Psoas muscle (tissue), 8 donors: ENCODE data around the gene HSD11B2. TPM values are rescaled to one million over a fixed set of nuclear protein-coding genes. Genes with fewer than 3 reads are reported as not detected.

ENCODE experiments used
- ATAC-seq, 4 donors: fragments of 200-7000 bp; cut with Tn5 transposase; one replicate each; pipeline ENCODE4 v1.9.1; 2020; ENCODE audit warnings: moderate library complexity in 3 of 4, mild to moderate bottlenecking in 2 of 4
- DNase-seq, 2 donors: peaks; one replicate each; pipeline ENCODE4 v3.0.0-alpha.2; 2020
- H3K27ac ChIP-seq: fragments of 200-600 bp; one replicate; pipeline ENCODE4 v1.8.0; 2022
- H3K27me3 ChIP-seq, 3 donors: fragments of 200-600 bp in 1 of 3; one replicate each; pipeline versions ENCODE4 v1.6.1 to v1.8.0; 2013 to 2022; ENCODE audit warnings: low read length in 2 of 3, mild to moderate bottlenecking in 2 of 3, moderate library complexity in 1 of 3; ENCODE audit not compliant: insufficient read depth in 3 of 3
- H3K36me3 ChIP-seq, 2 donors: fragments of 200-600 bp in 1 of 2; one replicate each; pipeline versions ENCODE4 v1.6.1 to v1.8.0; 2013 to 2022; ENCODE audit warnings: low read depth in 1 of 2, mild to moderate bottlenecking in 1 of 2, moderate library complexity in 1 of 2; ENCODE audit not compliant: insufficient read depth in 1 of 2
- H3K4me1 ChIP-seq: fragments of 200-600 bp; one replicate; pipeline ENCODE4 v1.8.0; 2022
- H3K4me3 ChIP-seq: fragments of 200-600 bp; one replicate; pipeline ENCODE4 v1.8.0; 2022; ENCODE audit warnings: mild to moderate bottlenecking
- H3K9me3 ChIP-seq: fragments of 200-600 bp; one replicate; pipeline ENCODE4 v1.8.0; 2022
- WGBS, 3 donors: extraction: QIAGEN DNeasy Blood & Tissue Kit; methylation state at CpG; one replicate each; pipeline versions ENCODE4 v1.1.6 to v1.1.7; 2013; 5-methylcytosine and 5-hydroxymethylcytosine counted together
- intact Hi-C, 2 donors: fragments of 100-400 bp; cut with DNase I; formaldehyde crosslinking; loops; one replicate each; pipeline versions ENCODE4 v1.11.0 to v1.14.2; 2022
- polyA plus RNA-seq, 3 donors: library from polyadenylated mRNA; stranded (reverse); fragments of 200-250 nt; gene quantifications; one replicate each; pipeline ENCODE4 v1.2.3, GENCODE V29; 2013
- total RNA-seq, 4 donors: library from RNA; stranded (reverse); fragmentation: NEBNext Ultra II Directional in 2 of 4; extraction: Animal tissue kit (Norgen Biotek cat#: 25700) in 2 of 4; gene quantifications; one replicate each; pipeline versions ENCODE4 v1.2.1 to v1.2.4, GENCODE V29; 2021 to 2023
- TF ChIP-seq, protein P1 (sequence below): fragments of 200-600 bp; IDR thresholded peaks from one replicate; pipeline ENCODE4 v1.8.0; 2022; ENCODE audit warnings: antibody characterized with exemption
- donor health status: healthy with polysubstance abuse.
- donor health status: DM: no; HTN: no; CAD: no; lungs with moderate emphysema.
- donor health status: Bipolar disorder and iron deficiency.
- donor health status: healthy.
- donor health status: DM: yes; HTN: yes; CAD: no.
- donor health status: DM: no; HTN: no; CAD: no.
- donor health status: DM: no; HTN: no; CAD: no.
- donor health status: DM: yes; HTN: yes; CAD: no.

Gene HSD11B2
- total and polyA plus RNA-seq, 7 donors = 0.11 to 0.71 (median 0.27) TPM

DNA sequence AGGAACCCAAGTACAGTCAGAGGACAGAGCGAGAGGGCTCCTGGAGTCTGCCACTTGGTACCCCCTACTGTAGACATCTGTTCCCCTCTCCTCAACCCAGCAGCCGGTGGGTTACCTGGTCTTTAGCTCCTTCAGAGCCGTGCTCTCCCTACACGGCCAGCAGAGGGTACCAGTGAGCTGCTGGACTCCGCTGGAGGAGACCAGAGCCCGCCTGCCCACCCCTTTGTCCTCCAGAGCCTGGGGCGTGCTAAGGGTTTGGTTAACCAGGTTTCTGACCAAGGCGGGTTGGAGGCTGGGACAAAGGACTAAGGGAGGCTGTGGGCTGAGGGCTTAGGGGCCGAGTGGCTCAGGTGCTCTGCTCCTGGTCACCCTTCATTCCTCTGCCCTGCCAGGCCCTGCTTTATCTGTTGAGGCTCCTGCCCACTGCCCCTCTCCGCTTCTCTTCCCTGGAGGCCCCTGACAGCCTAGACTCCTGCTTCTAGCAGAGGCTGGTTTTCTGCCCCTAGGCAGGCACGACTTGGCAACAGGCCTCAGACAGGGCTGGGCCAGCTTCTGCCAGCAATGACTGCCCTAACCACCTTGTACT lies 2.7 kb upstream of the HSD11B2 start:
- WGBS, 3 donors = 26 to 34% (median 31%) methylated on average over 11 of the region's 11 CpGs
- intact Hi-C loops = loop anchor here (2.0 to 5.0 kb wide), 3 partner anchors 37 to 89 kb away; no protein-coding TSS in a partner anchor

DNA sequence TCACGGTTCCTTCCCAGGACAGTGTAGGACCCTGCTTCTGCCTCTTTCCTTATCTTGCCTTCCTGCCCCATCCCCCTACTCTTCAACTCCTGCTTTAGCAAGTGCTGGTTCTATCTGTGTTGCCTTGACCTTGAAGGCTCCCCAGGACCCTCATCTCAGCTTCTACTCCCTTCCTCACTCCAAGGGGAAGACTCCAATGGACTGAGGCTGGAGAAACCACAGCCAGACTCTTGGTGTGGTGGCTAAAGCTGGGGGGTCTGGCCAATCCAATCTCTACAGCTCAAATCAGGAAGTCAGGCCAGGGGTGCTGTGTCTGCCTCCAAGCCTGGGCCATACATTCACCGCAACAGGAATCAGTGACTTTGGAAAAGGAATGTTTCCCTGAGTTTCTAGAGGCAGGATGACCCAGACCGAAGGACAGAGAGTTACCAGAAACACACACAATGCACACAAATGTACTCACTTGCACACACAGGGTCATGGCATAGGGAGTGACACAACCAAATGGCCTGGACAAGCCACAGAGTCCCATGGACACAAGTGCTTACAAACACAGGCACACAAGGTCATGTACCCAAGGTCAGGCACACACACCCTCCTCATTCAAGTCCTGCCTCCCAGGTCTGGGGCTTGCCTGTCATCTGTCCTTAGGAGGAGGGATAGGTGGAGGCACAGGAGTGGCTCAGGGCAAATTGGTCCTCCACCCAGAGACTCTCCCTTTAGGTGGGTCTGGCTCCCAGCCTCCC lies 1.7 kb upstream of the HSD11B2 start:
- WGBS, 3 donors = 81 to 98% (median 97%) methylated on average over 3 of the region's 3 CpGs
- no peak overlapping the region for H3K4me3 ChIP-seq
- no peak overlapping the region for H3K27ac ChIP-seq
- intact Hi-C loops = loop anchor here (2.0 to 5.0 kb wide), 3 partner anchors 36 to 88 kb away; no protein-coding TSS in a partner anchor
- no peaks in the 10 kb centered on the region for H3K27me3 ChIP-seq
- TF ChIP-seq, protein P1, sequence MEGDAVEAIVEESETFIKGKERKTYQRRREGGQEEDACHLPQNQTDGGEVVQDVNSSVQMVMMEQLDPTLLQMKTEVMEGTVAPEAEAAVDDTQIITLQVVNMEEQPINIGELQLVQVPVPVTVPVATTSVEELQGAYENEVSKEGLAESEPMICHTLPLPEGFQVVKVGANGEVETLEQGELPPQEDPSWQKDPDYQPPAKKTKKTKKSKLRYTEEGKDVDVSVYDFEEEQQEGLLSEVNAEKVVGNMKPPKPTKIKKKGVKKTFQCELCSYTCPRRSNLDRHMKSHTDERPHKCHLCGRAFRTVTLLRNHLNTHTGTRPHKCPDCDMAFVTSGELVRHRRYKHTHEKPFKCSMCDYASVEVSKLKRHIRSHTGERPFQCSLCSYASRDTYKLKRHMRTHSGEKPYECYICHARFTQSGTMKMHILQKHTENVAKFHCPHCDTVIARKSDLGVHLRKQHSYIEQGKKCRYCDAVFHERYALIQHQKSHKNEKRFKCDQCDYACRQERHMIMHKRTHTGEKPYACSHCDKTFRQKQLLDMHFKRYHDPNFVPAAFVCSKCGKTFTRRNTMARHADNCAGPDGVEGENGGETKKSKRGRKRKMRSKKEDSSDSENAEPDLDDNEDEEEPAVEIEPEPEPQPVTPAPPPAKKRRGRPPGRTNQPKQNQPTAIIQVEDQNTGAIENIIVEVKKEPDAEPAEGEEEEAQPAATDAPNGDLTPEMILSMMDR = no peak
- ATAC-seq = no peak
- H3K9me3 ChIP-seq = no peaks in the 10 kb centered on the region
- no peaks in the 10 kb centered on the region for H3K36me3 ChIP-seq
- H3K4me1 ChIP-seq = peaks cover 6% of the 10 kb centered on the region
- no peak for DNase-seq

More for the DNA sequence above, 2.7 kb upstream of the HSD11B2 start:
- ATAC-seq (peak; percentile 75 to 83 (median 80)), DNase-seq (peak; percentile 74 to 88)
- H3K27me3 ChIP-seq = no peaks in the 10 kb centered on the region
- H3K27ac ChIP-seq = no peak overlapping the region
- H3K9me3 ChIP-seq = no peaks in the 10 kb centered on the region
- H3K4me3 ChIP-seq = no peak overlapping the region
- H3K36me3 ChIP-seq = no peaks in the 10 kb centered on the region
- TF ChIP-seq, protein P1 = peak; percentile 89
- H3K4me1 ChIP-seq = peaks cover 6% of the 10 kb centered on the region

DNA sequence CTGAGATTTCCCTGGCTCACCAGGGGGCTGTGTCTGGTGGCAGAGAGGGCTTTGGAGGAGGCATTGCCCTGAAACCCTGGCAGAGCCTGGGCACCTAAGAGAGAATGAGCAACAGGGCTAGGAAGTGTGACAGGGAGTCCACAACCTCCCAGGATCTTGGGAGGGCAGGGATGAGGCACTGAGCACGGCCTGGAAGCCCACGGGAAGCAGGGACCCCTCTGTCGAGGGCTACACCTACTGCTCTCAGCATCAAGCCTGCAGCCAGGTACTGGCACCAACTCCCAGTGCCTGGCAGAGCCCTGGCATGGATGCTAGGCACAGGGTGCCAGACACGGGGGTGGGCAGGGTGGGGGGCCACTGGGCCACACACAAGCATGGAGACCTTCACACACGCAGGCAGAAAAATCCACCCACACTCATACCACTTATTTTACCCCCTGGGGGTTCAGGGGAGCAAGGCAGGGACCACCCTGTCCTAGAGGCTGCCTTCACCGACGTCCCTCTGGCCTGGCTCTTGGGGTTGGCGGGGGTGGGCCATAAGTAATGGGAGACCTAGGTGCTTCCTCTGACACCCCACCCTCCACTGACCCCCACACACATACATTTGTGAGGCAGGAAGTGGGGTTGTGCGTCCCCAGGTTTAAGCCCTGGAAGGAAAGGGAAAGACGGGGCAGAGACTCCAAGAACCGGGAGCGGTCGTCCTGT lies 970 bp upstream of the HSD11B2 start:
- Histone ChIP-seq H3K9me3 (no peaks in the 10 kb centered on the region), H3K36me3 (no peaks in the 10 kb centered on the region), H3K4me1 (peaks cover 6% of the 10 kb centered on the region), H3K27ac (peak overlapping the region; percentile 60), H3K4me3 (peak overlapping the region; percentile 62), H3K27me3 (no peaks in the 10 kb centered on the region)
- DNase-seq (no peak), ATAC-seq (no peak)
- TF ChIP-seq, protein P1 = no peak
- WGBS, 3 donors = 44 to 52% (median 45%) methylated on average over 13 of the region's 13 CpGs
- intact Hi-C loops = loop anchor here (2.0 to 5.0 kb wide), 3 partner anchors 35 to 87 kb away; no protein-coding TSS in a partner anchor

DNA sequence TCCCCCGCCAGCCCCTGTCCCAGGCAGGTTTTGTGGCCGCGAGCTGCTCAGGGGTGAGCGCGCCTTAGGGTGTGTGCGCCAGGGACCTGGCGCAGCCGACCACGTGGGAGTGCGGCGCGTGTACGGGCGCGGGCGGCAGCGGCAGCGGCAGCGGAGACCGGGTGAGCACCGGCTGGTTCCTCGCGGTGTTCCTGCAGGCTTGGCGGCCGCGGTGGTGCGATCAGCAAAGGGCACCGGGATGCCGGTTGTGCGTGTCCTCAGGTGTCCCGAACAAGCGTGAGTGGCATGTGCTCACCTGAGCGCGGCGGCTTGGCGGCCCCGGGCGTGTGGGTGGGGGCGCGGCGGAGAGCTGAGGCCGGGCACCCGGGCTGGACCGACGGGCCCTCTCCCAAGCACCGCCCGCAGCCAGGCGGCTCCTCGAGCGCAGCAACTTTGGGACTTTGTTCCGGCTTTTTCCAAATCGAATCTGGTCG lies 381 bp upstream of the HSD11B2 start:
- TF ChIP-seq, protein P1 = no peak
- Histone ChIP-seq H3K27ac (peak overlapping the region; percentile 60), H3K27me3 (no peaks in the 10 kb centered on the region), H3K4me3 (peak overlapping the region; percentile 62), H3K36me3 (no peaks in the 10 kb centered on the region), H3K4me1 (peaks cover 6% of the 10 kb centered on the region), H3K9me3 (no peaks in the 10 kb centered on the region)
- intact Hi-C loops = no loop called here
- DNase-seq = no peak
- ATAC-seq = peak; percentile 14 to 38 (median 32)
- WGBS, 3 donors = 2 to 4% (median 3%) methylated on average over 33 to 53 of the region's 53 CpGs
